HS-5 (cell line): ENCODE data around the gene LARGE1.
A peak's percentile ranks its signal among the peaks of the same experiment; 100 is the strongest.

ENCODE experiments used
- DNase-seq: peaks from one replicate; pipeline ENCODE4 v3.0.0-alpha.2; 2012; ENCODE audit warnings: low read depth

LARGE1 gene

DNA sequence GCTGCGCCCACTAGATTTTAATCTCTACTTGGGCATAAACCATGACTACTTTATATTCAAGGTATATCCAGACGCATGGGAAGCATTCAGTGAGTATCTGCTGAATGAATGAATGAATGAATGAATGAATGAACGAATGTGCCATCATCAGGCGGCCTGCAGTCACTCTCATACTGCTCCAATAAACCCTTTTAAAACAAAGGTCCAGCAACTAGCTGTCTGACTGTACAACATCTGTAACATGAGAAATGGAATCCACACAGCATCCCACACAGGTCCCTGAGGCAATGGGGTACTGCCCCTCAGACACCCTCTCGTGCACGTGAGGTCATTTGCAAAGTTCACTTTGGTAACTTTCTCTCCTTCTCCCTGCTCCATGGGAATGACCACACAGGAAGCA lies 147.5 kb downstream of the LARGE1 start:
- DNase-seq, result no peak

DNA sequence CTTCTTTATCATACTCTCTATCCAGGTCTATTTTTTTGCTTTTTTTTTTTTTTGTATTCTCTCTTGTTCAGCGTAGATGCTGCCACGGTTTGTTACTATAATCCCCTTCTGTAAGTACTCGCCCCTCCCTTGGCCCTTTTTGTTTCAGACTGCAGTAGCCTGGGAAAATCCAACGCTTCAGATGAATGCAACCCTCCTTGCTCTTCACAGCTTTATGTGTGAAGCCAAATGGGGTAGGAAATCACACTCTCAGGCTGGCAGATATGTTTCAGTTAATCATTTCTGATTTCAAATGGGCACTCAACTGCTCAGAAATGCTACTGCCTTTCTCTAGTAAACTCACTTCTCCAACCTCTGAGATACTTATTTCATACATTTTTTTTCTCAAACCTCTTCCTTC lies 149.1 kb downstream of the LARGE1 start:
- no peak for DNase-seq

DNA sequence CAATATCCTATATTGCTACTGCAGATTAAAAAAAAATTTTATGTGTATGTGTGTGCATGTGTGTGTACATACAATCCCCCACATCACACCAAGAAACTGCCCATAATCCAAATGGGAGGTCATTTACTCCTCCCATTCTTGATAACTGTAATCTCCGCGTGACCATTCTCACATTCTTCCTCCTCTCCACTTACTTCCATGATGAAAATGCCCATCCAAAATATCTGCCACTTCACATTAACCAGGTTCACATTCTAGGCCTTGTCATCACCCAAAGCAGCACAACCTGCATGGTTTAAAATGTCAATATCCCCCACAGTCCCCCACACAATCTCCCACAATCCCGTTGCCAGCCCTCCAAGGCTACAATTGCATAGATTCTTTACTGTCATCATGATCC lies 149.6 kb downstream of the LARGE1 start:
- no peak for DNase-seq

DNA sequence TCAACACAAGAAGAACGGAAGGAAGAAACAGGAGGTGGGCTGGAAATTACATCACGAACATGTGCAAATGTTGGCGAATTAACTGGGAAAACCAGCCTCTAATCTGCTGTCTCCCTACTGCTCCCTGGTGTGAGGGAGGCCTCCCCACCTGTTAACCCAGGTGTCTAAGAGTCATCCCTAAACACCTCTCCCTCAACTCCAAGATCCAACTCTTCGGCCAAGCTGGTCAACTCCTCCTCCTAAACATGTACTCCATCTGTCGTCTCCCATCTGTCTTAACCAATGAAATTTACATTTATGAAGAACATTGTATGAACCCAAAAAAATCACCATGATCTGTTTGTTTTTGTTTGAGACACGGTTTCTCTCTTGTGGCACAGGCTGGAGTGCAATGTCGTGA lies 154.2 kb downstream of the LARGE1 start:
- DNase-seq, result no peak

DNA sequence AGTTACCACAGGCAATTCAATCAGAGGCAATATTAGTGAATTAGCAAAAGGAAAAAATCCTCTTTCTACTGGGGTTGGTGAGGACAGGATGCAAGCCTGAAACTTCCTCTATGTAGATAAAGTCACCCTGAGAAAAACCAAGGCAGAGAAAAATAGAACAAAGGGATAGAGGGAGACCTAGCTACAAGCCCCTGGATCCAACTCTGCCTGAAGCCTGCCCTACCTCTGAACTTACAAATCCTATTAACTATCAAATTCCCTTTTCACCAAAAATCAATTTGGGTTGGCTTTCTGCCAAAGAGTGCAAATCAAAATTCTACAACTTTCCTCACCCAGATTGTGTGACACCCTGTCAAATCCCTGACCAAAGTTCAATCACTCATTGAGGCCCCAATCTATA lies 161.3 kb downstream of the LARGE1 start:
- DNase-seq, result no peak

- no peak for DNase-seq
These were observed 162.3 kb downstream of the LARGE1 start for GRCh38 chr22:33757802-33758483.

DNA sequence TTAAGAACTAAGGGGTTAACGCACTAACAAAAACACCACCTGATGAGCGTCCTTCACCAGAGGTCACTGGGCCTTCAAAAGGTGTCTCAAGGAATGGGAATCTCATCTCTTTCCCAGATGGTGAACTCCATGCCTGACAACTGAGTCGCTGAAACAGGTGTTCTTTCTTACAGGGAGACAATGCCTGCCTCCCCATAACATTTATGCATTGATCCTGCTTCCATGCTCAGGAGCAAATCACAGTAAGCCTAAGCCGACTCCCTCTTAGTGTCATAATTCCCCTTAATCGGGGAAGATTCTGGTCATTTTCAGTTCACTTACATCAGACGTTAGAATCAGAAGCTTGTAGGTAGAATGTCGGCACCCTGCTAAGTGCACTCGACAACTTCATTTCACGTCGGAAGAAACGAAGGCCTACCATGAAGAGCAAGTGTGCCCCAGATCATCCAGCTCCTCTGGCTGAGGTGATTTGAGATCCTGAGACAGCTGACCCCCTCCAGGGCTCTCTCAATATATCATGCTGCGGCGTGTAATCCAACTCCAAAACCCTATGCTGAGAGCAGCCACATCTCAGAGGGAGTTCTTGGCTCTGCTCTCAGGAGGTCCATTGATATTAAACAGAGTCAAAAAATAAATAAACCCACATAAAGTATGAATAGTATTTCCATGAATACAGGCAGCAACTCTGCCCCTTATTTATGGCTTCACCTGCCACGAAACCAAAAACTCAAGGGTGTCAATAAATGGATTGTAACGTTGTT lies 163.1 kb downstream of the LARGE1 start:
- DNase-seq, result no peak

GRCh38 chr22:33756508-33756949 lies 163.7 kb downstream of the LARGE1 start:
- no peak for DNase-seq

DNA sequence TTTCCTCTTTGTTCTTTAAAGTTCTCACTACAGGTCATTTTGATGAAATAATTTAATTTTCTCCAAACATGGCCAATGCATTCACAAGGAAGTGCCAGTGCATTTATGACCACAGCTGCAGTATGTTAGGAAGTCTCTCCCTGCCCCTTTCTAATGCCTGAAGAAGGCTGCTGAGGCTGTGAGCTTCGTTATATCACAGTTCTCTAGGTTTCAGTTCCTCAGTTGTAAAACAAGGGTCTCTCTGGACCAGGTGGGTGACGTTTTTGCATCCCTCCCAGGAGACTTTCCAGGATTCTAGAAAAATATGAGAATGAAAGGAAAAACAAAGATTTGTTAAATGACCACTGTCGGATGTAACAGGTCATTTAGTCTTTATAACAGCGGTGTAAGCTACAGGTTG lies 171.6 kb downstream of the LARGE1 start:
- DNase-seq, result no peak

- DNase-seq, result no peak
These were observed 172.6 kb downstream of the LARGE1 start for GRCh38 chr22:33747576-33748180.

GRCh38 chr22:33747029-33747428 lies 173.2 kb downstream of the LARGE1 start:
- no peak for DNase-seq

GRCh38 chr22:33746501-33746928 lies 173.8 kb downstream of the LARGE1 start:
- no peak for DNase-seq

- DNase-seq, result no peak
These were observed 174.8 kb downstream of the LARGE1 start for GRCh38 chr22:33745501-33745900.

DNA sequence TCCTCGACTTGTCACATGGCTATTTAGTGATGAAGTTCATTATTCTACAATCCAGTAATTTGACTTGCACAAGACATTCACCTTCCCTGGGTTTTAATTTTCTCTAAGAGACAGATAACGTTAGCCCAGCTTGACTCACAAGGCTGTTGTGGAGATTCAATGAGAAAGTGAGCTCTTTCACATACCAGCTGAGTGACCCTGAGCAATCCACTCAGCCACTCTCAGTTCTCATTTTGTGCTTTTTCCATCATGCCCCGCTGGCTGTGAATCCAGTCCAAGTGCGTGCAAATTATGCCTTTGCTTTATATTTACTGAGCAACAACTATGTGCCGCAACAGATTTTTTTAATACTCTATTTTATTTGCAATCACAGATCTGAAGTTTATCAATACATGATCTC lies 176.5 kb downstream of the LARGE1 start:
- DNase-seq, result no peak

- no peak for DNase-seq
These were observed 179.3 kb downstream of the LARGE1 start for GRCh38 chr22:33741025-33741424.

DNA sequence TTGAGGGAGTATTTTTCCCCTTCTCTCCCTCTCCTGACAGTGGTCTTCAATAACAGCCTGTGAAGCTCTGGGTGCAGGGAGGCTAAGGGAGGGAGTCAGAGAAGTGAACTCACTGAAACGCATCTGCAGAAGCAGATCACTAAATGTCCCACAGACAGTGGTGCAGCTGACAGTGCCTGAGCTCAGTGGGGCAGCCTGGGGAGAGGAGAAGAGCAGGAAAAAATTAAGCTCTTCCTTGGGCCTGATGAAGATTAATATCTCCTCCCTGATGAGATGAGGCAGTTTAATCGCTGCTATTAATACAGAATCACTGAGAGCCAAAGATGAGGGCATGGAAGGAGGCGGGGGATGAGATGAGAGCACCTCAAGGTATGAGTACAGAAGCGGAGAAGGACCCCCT lies 180.8 kb downstream of the LARGE1 start:
- no peak for DNase-seq

- DNase-seq, result no peak
These were observed 182.6 kb downstream of the LARGE1 start for GRCh38 chr22:33737662-33738061.

DNA sequence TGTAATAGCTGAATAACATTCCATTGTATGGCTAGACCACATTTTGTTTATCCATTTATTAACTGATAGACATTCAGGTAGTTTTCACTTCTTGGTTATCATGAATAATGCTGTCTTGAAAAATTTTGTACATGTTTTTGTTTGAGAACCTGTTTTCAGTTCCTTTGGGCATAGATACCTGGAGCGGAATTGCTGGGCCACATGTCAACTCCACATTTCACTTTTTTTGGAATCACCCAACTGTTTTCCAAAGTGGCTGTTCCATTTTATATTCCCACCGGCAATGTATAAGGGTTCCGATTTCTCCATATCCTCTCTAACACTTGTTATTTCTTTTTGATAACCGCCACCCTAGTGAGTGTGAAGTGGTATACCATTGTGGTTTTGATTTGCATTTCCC lies 184.3 kb downstream of the LARGE1 start:
- no peak for DNase-seq

- DNase-seq, result no peak
These were observed 191.4 kb downstream of the LARGE1 start for GRCh38 chr22:33728847-33729246.

GRCh38 chr22:33726294-33726734 lies 194.0 kb downstream of the LARGE1 start:
- peak; percentile 3 for DNase-seq

DNA sequence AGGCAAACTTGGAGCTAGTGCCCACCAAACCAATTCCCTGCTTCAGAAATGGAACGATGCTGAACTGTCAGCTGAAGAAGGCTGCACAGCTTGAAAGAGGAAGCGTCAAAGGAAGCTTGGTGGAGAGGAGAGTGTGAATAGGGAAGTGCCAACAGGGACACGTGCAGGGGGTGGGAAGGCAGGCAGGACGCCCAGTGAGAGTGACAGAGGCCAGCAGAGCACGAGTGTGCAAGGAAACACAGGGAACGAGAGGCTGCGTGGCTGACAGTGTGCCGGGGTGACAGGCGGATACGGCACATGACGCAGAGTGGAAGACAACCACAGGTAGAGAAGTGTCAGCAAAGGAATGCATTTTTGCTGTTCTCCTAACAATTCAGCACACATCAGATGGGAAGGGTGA lies 196.4 kb downstream of the LARGE1 start:
- DNase-seq, result no peak

- DNase-seq, result no peak
These were observed 197.5 kb downstream of the LARGE1 start for GRCh38 chr22:33722816-33723215.
